AG20443 (cell line): ENCODE results near the gene SLC35F3.
"Not testable (repeated sequence)": the region's sequence is repeated elsewhere in the genome, so short reads cannot be mapped to it uniquely, and the experiment has no call there.

Source experiments
- DNase-seq: peaks from one replicate; pipeline ENCODE4 v3.0.0; 2012; ENCODE audit warnings: low spot score, mixed read lengths

SLC35F3 gene

DNA sequence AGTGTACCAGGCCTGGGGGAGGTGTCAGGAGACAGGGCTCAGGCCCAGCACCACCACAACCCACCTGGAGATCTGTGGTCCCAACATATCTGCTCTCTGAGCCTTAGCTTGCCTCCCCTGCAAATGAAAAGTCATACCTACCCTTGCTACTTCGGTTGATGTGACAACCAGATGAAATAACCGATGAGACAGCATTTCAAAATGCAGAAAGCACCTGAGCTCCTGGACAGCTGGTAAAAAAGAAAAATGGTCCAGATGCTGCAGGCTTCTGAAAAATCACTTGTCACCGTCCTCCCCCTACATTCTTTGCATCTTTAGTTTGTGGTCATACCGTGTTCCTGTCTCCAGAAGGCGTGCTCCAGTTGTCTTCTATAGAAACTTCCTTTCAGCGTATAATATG is 416.8 kb downstream of the SLC35F3 start:
- DNase-seq = no peak

- DNase-seq = no peak
Measured at GRCh38 chr1:234322097-234322496, 417.6 kb downstream of the SLC35F3 start.

DNA sequence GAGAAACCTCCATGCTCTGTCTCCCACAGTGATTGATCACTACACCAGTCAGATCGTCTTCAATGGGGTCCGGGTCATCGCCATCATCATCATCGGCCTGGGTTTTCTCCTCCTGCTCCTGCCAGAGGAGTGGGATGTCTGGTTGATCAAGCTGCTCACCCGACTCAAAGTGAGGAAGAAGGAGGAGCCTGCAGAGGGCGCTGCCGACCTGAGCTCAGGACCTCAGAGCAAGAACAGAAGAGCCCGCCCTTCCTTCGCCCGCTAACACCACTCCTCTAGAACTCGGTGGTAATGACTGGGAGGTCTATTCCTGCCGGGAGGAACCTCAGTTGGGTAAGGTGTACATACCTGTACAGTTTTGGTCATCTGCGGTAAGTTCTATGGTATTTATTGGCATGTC is 418.5 kb downstream of the SLC35F3 start:
- no peak for DNase-seq

- DNase-seq = no peak
Measured at GRCh38 chr1:234324821-234325220, 420.3 kb downstream of the SLC35F3 start.

- no peak for DNase-seq
Measured at GRCh38 chr1:234325878-234326496, 421.5 kb downstream of the SLC35F3 start.

DNA sequence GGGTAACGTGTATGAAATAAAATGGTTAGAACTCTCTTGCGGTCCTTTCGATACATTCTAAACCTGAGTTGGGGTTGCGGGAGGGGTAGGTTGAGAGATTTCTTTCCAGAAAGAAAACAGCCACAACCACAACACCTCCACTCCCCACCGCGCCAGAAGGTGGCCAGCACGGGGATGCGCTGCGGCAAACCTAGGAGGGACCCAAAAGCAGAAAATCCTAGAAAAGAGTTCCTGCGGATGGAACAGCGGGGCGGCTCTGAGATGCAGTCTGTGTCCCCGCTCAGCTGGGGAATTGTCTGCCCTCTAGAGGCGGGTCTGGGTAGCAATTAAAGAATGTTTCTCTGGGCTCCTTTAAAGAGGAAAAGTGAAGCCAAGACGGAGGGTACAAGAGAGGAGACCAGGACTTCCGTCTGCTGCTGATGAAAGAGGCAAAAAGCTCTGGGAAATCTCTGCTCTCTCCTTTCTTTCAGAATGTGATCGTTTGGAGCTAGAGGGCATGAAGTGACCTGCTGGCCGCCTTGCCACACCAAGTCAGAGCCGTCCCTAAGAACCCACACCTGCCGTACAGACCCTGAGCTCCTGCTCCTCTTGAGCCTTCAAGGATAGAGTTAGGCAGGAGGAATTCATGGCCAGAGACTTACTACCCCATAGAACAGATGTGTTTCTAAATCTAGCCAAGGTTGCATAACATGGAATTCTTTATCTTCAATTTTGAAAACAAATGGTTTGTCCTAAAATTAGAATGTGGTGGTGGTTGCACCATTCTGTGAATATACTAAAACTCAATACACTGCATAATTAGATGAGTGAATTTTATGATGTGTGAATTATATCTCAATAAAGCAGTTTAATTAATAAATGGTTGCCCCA is 422.3 kb downstream of the SLC35F3 start:
- peak; percentile 78 for DNase-seq

- DNase-seq = no peak
Measured at GRCh38 chr1:234327577-234328164, 423.2 kb downstream of the SLC35F3 start.

GRCh38 chr1:234330843-234331215 is 426.4 kb downstream of the SLC35F3 start:
- no peak for DNase-seq

DNA sequence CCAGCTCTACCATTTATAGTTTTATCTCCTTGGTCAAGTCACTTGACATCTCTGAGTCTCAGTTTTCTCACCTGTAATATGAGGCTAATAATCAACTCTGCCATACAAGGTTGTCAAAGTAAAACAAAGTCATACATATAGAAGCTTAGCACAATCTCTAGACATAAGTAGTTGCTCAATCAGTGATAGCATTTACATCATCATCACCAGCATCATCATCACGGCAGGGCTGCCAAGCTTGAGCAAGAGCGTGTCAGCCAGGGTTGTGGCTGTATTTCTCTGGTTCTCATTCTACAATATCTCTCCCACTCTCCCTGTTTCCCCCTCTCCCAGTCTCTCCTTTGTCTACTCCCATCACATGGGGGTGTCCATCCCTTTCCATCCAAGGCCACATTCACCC is 427.0 kb downstream of the SLC35F3 start:
- no peak for DNase-seq

DNA sequence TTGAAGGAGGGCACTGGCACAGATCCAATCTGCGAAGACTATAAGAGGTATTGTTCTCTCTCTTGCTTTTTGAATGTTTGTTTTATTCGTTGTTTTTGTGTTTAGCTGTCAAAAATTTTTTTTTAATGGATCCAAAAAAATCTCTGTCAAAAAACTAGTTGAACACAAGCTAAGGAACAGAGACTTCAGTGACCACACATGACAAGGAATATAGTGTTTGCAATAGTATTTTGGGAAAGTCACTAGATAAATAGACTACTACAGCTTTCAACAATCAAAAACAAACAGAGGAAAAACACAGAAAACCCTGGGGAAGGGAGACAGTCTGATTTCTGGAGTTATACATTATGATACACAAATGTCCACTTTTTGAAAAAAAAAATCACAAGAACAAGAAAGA is 431.9 kb downstream of the SLC35F3 start:
- DNase-seq = no peak

- no peak for DNase-seq
Measured at GRCh38 chr1:234337233-234337632, 432.8 kb downstream of the SLC35F3 start.

DNA sequence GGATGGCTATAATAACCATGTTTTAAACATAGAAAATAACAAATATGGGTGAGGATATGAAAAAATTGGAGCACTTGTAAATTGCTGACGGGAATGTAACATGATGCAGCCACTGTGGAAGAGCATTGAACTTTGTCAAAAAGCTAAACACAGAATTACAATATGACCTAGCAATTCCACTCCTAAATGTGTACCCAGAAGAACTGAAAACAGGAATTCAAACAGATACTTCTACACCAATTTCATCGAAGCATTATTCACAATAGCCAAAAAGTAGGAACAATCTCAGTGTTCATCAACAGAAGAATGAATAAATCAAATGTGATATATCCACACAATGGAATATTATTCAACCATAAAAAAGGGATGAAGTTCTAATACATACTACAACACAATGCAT is 436.1 kb downstream of the SLC35F3 start:
- no peak for DNase-seq

DNA sequence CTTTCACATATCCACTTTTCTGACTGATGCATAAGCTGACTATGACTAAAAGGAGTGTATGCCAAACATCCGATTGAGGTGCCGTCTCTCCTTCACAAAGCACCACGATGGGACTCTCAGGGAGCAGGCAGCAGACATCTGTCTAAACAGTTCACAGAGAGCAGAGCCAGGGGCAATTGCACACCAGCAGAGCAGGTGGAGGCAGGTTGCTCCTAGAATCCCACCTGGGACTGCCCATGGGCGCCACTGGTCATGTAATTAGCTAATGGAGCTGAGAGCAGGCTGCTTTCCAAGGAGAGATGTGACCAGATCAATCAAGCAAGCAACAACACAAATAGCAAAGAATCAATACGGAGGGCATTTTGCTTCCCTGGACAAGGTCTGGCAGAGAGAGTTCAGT is 438.3 kb downstream of the SLC35F3 start:
- no peak for DNase-seq

DNA sequence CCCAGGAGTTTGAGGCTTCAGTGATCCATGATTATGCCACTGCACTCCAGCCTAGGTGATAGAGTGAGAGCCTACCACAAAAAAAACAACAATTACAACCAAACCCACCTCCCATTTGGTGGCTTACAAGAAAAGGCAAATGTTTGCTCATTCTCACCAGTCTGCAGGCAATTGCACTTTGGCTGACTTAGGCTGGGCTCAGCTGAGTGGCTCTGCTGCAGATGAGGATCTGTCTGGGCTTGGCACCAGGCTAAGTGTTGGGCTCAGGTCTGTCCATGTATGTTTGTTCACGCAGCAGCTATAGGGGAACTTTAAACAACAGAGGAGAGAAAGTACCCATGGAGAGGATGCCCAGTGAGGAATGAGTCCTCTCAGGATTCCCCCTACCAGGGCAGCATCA is 440.8 kb downstream of the SLC35F3 start:
- no peak for DNase-seq

GRCh38 chr1:234348964-234349363 is 444.5 kb downstream of the SLC35F3 start:
- no peak for DNase-seq

- no peak for DNase-seq
Measured at GRCh38 chr1:234355782-234356510, 451.5 kb downstream of the SLC35F3 start.

DNA sequence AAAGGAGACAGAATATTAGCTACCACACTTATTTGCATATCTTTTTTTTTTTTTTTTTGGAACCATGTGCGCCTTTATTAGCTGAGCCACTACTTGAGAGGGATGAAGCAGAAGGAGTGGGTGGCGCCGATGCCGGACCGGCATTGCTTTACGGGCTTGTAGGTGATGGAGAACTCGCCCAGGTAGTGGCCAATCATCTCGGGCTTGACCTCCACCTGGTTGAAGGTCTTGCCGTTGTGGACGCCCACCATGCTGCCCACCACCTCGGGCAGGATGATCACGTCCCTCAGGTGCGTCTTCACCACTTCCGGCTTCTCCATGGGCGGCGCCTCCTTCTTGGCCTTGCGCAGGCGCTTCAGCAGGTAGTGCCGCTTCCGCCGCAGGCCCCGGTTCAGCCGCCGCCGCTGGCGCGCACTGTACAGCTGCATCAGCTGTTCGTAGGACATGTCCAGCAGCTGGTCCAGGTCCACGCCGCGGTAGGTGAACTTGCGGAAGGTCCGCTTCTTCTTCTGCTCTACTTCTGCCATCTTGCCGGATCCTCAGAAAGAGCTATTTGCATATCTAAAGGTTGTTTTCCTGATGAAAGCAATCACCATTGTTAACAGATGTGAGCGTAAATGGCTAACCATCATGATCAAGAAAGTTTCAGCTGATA is 452.3 kb downstream of the SLC35F3 start:
- DNase-seq = not testable (repeated sequence)

GRCh38 chr1:234357831-234358230 is 453.4 kb downstream of the SLC35F3 start:
- no peak for DNase-seq

DNA sequence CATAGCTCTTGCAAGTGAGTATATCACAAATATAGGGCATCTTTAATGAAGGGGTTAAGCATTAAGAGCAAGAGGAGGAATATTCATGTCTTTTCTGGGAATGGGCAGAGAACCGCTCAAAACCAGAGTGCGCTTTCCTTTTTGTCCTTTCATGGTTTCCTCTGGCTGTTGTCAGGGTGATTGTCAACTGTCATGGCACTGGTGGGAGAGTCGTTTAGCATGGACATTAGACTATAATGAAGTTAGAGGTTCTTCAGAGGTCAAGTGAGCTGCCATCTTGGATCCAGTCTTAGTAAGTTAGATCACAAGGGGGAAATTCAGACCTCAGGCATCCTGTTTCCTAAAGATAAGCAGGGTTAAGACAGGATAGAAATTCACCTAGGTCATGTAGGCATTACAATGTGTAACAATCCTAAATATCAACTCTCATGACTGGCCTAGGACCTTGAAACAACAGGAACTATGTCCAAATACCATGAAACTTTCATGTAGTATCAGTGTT is 456.7 kb downstream of the SLC35F3 start:
- DNase-seq = no peak

GRCh38 chr1:234362558-234362957 is 458.1 kb downstream of the SLC35F3 start:
- no peak for DNase-seq

GRCh38 chr1:234368320-234369032 is 464.0 kb downstream of the SLC35F3 start:
- DNase-seq = no peak
